BLaER1 (cell line): Measurements from ENCODE around the gene IRF2BP2.

Experiments used
- H3K27ac ChIP-seq: shearing (Covaris generic); formaldehyde crosslinking; 2 replicates; pipeline ENCODE4 v1.8.1; 2022
- H3K27me3 ChIP-seq: shearing (Covaris generic); formaldehyde crosslinking; 2 replicates; pipeline ENCODE4 v1.8.1; 2022
- H3K36me3 ChIP-seq: shearing (Covaris generic); formaldehyde crosslinking; 2 replicates; pipeline ENCODE4 v1.8.1; 2022
- H3K4me1 ChIP-seq: shearing (Covaris generic); formaldehyde crosslinking; 2 replicates; pipeline ENCODE4 v1.8.1; 2022
- H3K4me2 ChIP-seq: shearing (Covaris generic); formaldehyde crosslinking; 2 replicates; pipeline ENCODE4 v1.8.1; 2022
- H3K4me3 ChIP-seq: shearing (Covaris generic); formaldehyde crosslinking; 2 replicates; pipeline ENCODE4 v1.8.1; 2022
- H3K9ac ChIP-seq: shearing (Covaris generic); formaldehyde crosslinking; 2 replicates; pipeline ENCODE4 v1.8.1; 2022
- H3K9me3 ChIP-seq: shearing (Covaris generic); formaldehyde crosslinking; 2 replicates; pipeline ENCODE4 v1.8.1; 2022
- H4K20me1 ChIP-seq: shearing (Covaris generic); formaldehyde crosslinking; 2 replicates; pipeline ENCODE4 v1.8.1; 2022
- Cebpa-rat ChIP-seq: shearing (Covaris generic); IDR thresholded peaks from 2 replicates; pipeline ENCODE4 v1.8.1; 2022

The IRF2BP2 gene

GRCh38 chr1:234626391-234626790, 16.4 kb upstream of the IRF2BP2 start:
- TF ChIP-seq Cebpa-rat = no peak
- Histone ChIP-seq H3K4me1 (peaks cover 31% of the 10 kb centered on the region), H3K36me3 (no peaks in the 10 kb centered on the region), H3K27ac (no peak overlapping the region), H3K9me3 (no peaks in the 10 kb centered on the region), H3K27me3 (no peaks in the 10 kb centered on the region), H3K4me2 (no peak overlapping the region), H4K20me1 (no peaks in the 10 kb centered on the region), H3K4me3 (no peak overlapping the region), H3K9ac (no peak overlapping the region)

GRCh38 chr1:234624724-234625117, 14.7 kb upstream of the IRF2BP2 start:
- H3K4me2 ChIP-seq = 0 out of 2 replicates have a peak overlapping the region, but pooled peaks have one; percentile 30
- peaks cover 31% of the 10 kb centered on the region for H3K4me1 ChIP-seq
- H3K4me3 ChIP-seq = no peak overlapping the region
- no peaks in the 10 kb centered on the region for H3K36me3 ChIP-seq
- no peaks in the 10 kb centered on the region for H3K9me3 ChIP-seq
- TF ChIP-seq Cebpa-rat = no peak
- H4K20me1 ChIP-seq = no peaks in the 10 kb centered on the region
- no peak overlapping the region for H3K9ac ChIP-seq
- H3K27ac ChIP-seq = no peak overlapping the region
- no peaks in the 10 kb centered on the region for H3K27me3 ChIP-seq

- Histone ChIP-seq H3K9me3 (no peaks in the 10 kb centered on the region), H3K27me3 (no peaks in the 10 kb centered on the region), H3K4me3 (no peak overlapping the region), H3K4me1 (peaks cover 39% of the 10 kb centered on the region), H3K27ac (no peak overlapping the region), H3K36me3 (no peaks in the 10 kb centered on the region), H4K20me1 (no peaks in the 10 kb centered on the region), H3K4me2 (0 out of 2 replicates have a peak overlapping the region, but pooled peaks have one; percentile 17), H3K9ac (no peak overlapping the region)
- no peak for TF ChIP-seq Cebpa-rat
Measured at GRCh38 chr1:234621657-234622335, 11.8 kb upstream of the IRF2BP2 start.

GRCh38 chr1:234621127-234621468, 11.1 kb upstream of the IRF2BP2 start:
- H3K4me3 ChIP-seq = no peak overlapping the region
- H3K27ac ChIP-seq = no peak overlapping the region
- no peaks in the 10 kb centered on the region for H4K20me1 ChIP-seq
- peaks cover 46% of the 10 kb centered on the region for H3K4me1 ChIP-seq
- no peak for TF ChIP-seq Cebpa-rat
- H3K4me2 ChIP-seq = no peak overlapping the region
- no peaks in the 10 kb centered on the region for H3K9me3 ChIP-seq
- no peaks in the 10 kb centered on the region for H3K27me3 ChIP-seq
- no peak overlapping the region for H3K9ac ChIP-seq
- H3K36me3 ChIP-seq = no peaks in the 10 kb centered on the region

- no peaks in the 10 kb centered on the region for H3K27me3 ChIP-seq
- H3K4me2 ChIP-seq = no peak overlapping the region; the same call in 1 of the 2 replicates
- H3K4me3 ChIP-seq = no peak overlapping the region
- no peaks in the 10 kb centered on the region for H3K36me3 ChIP-seq
- H3K27ac ChIP-seq = no peak overlapping the region
- no peaks in the 10 kb centered on the region for H3K9me3 ChIP-seq
- H3K4me1 ChIP-seq = peaks cover 46% of the 10 kb centered on the region
- no peak for TF ChIP-seq Cebpa-rat
- H4K20me1 ChIP-seq = no peaks in the 10 kb centered on the region
- H3K9ac ChIP-seq = no peak overlapping the region
Measured at GRCh38 chr1:234620272-234621126, 10.5 kb upstream of the IRF2BP2 start.

GRCh38 chr1:234619794-234620247, 9.8 kb upstream of the IRF2BP2 start:
- no peak overlapping the region for H3K4me3 ChIP-seq
- H3K36me3 ChIP-seq = no peaks in the 10 kb centered on the region
- H3K9ac ChIP-seq = no peak overlapping the region
- no peak for TF ChIP-seq Cebpa-rat
- H3K4me1 ChIP-seq = peaks cover 45% of the 10 kb centered on the region
- no peaks in the 10 kb centered on the region for H4K20me1 ChIP-seq
- H3K27me3 ChIP-seq = no peaks in the 10 kb centered on the region
- H3K9me3 ChIP-seq = no peaks in the 10 kb centered on the region
- no peak overlapping the region for H3K27ac ChIP-seq
- H3K4me2 ChIP-seq = no peak overlapping the region; the same call in 1 of the 2 replicates

- no peaks in the 10 kb centered on the region for H3K27me3 ChIP-seq
- H3K36me3 ChIP-seq = no peaks in the 10 kb centered on the region
- H3K4me3 ChIP-seq = no peak overlapping the region
- H3K4me2 ChIP-seq = no peak overlapping the region
- no peak overlapping the region for H3K27ac ChIP-seq
- H3K4me1 ChIP-seq = peaks cover 45% of the 10 kb centered on the region
- H3K9me3 ChIP-seq = no peaks in the 10 kb centered on the region
- no peaks in the 10 kb centered on the region for H4K20me1 ChIP-seq
- no peak overlapping the region for H3K9ac ChIP-seq
- TF ChIP-seq Cebpa-rat = no peak
Measured at GRCh38 chr1:234619071-234619480, 9.1 kb upstream of the IRF2BP2 start.

- peaks cover 46% of the 10 kb centered on the region for H3K4me1 ChIP-seq
- no peak overlapping the region for H3K4me2 ChIP-seq
- H3K27me3 ChIP-seq = no peaks in the 10 kb centered on the region
- no peak overlapping the region for H3K27ac ChIP-seq
- no peaks in the 10 kb centered on the region for H4K20me1 ChIP-seq
- TF ChIP-seq Cebpa-rat = no peak
- H3K9me3 ChIP-seq = no peaks in the 10 kb centered on the region
- H3K4me3 ChIP-seq = no peak overlapping the region
- H3K36me3 ChIP-seq = no peaks in the 10 kb centered on the region
- H3K9ac ChIP-seq = no peak overlapping the region
Measured at GRCh38 chr1:234618737-234619049, 8.7 kb upstream of the IRF2BP2 start.

GRCh38 chr1:234617986-234618736, 8.2 kb upstream of the IRF2BP2 start:
- H3K4me1 ChIP-seq = peaks cover 51% of the 10 kb centered on the region
- H3K9ac ChIP-seq = no peak overlapping the region
- no peak overlapping the region for H3K27ac ChIP-seq
- no peaks in the 10 kb centered on the region for H3K27me3 ChIP-seq
- no peaks in the 10 kb centered on the region for H4K20me1 ChIP-seq
- no peak overlapping the region for H3K4me3 ChIP-seq
- no peak overlapping the region for H3K4me2 ChIP-seq
- H3K36me3 ChIP-seq = no peaks in the 10 kb centered on the region
- no peaks in the 10 kb centered on the region for H3K9me3 ChIP-seq
- no peak for TF ChIP-seq Cebpa-rat
